NCI-H2107 treated with DMSO at 0.1 percent for 48 hours (cell line): ENCODE data around the gene QPRT.
"Not testable (repeated sequence)": the region's sequence is repeated elsewhere in the genome, so short reads cannot be mapped to it uniquely, and the experiment has no call there.

Experiments used
- DNase-seq: peaks from one replicate; lab custom pipeline; 2025; ENCODE audit not compliant: unreplicated experiment; lab: John Stamatoyannopoulos, UW

QPRT gene

DNA sequence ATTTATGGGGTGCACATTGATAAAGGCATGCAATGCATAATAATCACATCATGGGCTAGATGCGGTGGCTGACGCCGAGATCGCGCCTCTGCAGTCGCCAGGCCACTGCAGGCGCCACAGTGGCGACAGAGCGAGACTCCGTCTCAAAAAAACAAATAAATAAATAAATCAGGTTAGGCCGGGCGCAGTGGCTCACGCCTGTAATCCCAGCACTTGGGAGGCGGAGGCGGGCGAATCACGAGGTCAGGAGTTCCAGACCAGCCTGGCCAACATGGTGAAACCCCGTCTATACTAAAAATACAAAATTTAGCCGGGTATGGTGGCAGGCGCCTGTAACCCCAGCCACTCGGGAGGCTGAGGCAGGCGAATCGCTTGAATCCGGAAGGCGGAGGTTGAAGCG, 13.6 kb downstream of the QPRT start:
- DNase-seq = not testable (repeated sequence)

DNA sequence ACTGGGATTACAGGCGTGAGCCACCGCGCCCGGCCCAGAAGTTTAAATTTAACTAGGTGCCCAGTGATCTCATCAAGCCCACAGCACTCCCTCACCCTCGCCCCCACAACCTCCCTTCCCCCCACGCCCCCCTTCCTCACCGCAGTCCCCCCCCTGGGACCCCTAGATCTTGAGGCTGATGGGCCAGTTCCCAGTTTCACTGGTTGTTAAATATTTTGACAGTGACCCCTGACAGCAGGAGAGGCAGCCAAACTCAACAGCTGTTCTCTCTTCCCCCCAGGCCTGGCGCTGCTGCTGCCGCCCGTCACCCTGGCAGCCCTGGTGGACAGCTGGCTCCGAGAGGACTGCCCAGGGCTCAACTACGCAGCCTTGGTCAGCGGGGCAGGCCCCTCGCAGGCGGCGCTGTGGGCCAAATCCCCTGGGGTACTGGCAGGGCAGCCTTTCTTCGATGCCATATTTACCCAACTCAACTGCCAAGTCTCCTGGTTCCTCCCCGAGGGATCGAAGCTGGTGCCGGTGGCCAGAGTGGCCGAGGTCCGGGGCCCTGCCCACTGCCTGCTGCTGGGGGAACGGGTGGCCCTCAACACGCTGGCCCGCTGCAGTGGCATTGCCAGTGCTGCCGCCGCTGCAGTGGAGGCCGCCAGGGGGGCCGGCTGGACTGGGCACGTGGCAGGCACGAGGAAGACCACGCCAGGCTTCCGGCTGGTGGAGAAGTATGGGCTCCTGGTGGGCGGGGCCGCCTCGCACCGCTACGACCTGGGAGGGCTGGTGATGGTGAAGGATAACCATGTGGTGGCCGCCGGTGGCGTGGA, 15.6 kb downstream of the QPRT start:
- no peak for DNase-seq

DNA sequence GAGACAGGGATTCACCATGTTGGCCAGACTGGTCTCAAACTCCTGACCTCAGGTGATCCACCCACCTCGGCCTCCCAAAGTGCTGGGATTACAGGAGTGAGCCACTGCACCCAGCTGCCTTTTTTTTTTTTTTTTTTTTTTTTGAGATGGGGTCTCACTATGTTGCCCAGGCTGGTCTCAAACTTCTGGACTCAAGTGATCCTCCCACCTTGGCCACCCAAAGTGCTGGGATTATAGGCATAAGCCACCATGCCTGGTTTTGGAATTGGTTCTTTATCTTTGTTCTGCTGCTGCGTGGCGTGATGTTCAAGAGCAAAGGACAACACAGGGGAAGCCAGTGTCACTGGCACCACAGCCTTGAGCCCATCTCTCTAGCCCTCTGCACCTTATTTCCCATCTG, 16.7 kb downstream of the QPRT start:
- not testable (repeated sequence) for DNase-seq

DNA sequence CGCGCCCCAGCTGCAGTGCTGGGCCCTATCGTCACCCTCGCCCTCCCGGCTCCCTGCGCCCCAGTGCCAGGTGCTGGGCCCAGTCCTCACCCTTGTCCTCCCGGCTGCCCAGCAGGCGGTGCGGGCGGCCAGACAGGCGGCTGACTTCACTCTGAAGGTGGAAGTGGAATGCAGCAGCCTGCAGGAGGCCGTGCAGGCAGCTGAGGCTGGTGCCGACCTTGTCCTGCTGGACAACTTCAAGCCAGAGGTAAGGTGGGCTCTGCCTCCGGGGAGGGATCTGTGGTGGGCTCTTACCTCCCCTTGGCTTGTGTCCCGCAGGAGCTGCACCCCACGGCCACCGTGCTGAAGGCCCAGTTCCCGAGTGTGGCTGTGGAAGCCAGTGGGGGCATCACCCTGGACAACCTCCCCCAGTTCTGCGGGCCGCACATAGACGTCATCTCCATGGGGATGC, 17.9 kb downstream of the QPRT start:
- DNase-seq = no peak

DNA sequence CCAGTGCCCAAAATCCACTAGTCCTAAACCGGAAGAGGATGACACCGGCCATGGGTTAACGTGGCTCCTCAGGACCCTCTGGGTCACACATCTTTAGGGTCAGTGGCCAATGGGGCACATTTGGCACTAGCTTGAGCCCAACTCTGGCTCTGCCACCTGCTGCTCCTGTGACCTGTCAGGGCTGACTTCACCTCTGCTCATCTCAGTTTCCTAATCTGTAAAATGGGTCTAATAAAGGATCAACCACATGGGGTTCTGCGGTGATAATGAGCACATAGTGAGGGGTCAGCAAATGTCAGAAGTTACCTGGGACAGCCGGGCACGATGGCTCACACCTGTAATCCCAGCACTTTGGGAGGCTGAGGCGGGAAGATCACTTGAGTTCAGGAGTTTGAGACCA, 18.4 kb downstream of the QPRT start:
- no peak for DNase-seq

DNA sequence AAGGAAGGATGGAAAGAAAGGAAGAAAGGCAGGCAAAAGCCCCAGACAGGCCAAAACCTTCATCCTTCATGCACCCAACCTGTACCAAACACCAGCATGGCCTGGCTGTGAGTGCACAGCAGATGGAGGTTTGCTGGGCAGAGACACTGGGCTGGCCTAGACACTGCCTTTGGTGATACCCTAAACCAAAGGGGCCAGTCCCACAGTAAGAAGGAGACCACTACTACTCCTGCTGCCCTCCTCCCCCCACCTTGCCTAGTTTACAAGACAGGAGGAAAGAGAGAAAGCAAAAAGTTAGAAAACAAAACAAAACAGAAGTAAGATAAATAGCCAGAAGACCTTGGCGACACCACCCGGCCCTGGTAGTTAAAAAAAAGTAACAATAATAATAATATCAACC, 19.1 kb downstream of the QPRT start:
- no peak for DNase-seq

DNA sequence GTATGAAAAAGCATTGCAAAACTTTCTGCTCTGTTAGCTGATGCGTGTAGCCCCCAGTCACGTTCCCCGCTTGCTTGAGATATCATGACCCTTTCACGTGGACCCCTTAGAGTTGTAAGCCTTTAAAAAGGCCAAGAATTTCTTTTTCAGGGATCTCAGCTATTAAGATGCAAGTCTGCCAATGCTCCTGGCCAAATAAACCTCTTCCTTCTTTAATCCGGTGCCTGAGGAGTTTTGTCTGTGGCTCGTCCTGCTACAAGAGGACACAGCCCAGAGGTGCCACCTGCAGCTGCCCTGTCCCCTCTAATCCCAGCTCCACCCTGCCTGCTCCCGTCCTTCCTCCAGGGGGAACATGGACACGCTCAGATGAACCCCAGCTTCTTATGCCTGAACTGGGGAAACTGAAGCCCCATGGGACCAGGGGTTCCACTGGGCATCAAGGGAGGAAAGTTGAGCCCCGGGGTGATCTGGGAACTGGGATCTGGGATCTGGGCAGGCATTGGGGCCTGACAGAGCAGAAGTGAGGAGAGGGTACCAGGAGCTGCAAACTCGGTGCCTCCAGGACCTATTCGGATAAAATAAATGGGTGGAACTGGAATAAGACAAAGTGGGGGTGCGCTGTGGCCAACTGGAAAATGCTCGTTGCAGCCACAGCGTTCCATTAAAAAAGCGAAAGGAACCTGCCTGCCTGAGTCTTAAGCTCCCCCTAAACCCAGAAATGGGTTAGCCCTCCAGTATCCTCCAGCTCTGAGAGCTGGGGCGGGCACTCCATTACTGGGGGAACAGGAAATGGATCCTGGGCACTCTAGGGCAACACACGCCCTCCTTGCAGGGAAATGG, 19.7 kb downstream of the QPRT start:
- DNase-seq = no peak

DNA sequence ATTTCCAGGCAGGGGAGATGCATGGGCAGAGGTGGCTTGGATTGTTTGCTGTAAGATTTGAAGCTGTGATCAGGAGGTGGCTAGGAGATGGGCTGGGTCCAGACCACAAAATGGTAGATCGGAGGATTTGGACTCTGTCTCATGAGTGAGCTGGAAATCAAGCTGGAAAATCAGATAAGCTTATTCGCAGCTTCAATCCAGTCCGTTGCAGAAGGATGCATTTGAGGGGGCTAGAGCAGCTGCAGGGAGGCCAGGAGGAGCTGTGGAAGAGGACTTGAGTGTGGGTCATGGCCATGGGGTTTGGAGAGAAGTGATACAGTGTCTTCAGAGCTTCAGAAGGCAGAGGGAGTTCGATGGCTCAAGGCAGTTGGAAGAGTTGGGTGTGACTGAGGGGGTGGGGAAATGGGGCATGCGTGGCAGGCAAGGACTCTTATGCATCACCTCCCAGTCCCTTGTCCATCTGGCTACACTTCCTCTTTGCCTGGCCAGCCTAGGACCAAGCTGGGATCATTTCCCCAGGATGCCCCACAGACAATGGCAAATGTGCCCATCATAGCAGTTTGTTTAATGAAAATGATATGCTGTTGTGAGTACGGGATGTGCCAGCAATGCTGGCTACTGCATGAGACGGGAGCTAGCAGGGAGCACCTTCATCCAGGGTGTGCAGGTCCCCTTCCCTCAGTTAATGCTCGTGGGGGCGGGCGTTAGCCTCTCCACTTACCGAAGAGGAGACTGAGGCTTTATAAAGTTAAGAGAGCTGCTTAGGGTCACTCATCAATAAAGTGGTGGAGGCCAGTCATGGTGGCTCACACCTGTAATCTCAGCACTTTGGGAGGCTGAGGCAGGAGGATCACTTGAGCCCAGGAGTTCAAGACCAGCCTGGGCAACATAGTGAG, 20.6 kb downstream of the QPRT start:
- no peak for DNase-seq

DNA sequence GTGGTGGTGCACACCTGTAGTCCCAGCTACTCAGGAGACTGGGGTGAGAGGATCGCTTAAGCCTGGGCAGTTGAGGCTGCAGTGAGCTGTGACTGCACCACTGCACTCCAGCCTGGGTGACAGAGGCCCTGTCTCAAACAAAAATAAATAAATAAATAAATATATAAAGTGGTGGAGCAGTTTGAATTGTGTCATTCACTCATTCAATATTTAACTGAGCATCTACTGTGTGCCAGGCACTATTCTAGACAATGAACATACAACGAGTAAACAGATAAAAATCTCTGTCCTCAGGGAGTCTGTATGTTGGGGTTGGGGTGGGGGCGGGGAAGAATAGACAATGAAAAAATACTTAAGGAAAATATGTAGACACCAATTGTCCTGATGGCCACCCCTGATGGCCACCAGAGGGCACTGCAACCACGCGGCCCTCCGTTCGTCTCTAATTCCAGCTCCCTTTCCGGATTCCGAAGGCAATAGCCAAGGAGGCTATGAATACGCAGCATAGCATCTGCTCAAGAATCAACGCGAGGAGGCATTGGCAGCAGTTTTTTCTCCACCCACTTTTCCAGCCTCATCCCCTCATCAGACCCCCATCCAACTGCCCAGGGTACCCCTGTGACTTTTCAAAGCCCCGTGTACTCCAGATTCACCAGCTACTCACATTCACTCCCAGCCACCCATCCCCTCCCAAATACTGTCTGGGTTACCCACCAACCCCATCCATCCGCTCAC, 21.4 kb downstream of the QPRT start:
- DNase-seq = peak; percentile 32

DNA sequence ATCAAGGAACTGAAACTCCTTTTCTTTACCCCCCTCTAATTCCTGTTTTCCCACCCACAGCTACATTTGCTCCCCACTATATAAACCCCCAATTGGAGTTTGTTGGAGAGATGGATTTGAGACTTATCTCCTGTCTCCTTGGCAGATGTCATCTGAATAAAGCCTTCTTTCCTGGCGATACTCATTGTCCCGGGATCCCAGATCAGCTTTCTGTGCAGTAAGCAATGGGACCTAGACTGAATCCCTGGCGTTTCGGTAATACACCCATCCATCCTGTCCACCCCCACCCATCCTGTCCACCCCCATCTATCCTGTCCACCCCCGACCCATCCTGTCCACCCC, 22.2 kb downstream of the QPRT start:
- no peak for DNase-seq

DNA sequence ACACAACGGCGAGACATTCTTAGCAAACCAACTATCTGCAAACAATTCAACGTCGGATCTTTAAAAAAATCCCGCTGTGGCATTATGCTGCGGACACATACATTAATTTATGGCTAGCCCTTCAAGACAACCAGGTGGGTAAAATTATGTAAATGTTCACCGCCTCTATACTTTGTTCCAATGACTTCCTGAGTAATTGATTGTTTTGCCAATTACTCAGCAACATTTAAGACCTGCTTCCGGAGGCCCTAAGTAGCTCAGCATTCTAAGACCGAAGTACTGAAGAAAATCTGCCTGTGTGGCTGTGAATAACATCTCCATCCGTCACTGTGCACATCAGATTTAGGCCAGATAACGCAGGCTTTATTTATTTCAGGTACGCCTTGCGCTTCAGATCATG, 23.3 kb downstream of the QPRT start:
- DNase-seq = no peak

DNA sequence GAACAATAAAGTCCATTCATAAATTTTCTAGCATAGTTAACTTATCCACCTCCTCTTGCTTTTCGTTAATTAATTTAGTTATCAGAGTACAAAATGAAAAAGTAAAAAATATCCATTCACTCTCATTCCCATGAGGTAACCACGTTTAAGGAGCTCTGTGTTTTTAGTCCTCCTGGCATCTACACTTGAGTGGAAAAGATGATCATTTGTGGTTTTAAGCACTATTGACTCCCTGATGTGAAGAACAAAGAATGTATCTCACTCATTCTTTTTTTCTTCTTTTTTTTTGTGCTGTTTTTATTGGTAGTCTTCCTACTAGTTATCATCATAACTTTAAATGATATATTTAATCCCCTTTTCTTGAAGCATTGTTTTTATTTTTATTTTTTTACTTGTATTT, 26.1 kb downstream of the QPRT start:
- DNase-seq = no peak

DNA sequence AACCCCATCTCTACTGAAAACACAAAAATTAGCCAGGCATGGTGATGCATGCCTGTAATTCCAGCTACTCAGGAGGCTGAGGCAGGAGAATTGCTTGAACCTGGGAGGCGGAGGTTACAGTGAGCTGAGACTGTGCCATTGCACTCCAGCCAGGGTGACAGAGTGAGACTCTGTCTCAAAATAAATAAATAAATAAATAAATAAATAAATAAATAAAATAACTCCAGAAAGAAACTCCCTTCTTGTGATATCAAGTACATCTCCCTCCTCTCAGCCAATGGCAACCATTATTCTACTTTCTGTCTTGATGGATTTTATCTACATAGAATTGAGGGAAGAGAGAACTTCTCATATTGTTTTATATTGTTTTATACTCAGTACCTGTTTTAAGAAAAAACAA, 28.2 kb downstream of the QPRT start:
- DNase-seq = not testable (repeated sequence)

DNA sequence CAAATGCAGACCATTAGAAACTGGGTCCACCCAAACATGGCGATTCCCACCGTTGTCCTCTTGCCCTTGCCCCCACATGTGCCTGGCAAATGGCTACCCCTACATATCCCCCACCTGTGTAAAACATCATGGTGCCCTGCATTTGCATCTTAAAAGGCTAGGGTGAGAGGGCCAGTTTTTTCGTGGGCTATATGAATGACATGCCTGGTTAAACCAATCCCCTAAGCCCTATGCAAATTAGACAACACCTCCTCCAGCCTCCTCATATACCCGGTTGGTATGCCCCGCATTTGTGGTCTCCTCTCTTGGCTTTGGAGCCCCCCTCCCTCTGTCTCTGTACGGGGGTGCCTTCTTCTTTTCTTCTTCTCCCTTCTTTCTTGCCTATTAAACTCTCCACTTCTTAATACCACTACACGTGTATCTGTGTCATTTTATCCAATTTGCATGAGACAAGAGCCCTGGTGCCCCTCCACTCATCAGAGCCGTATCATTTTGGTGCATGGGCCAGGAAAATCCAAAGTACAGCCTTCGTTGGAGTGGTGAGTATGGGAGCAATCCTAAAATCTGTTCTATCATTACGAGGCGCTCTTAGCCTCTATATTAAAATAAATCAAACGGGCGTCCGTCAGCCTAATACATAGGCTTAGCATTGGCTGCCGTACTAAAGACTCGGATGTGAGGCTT, 30.1 kb downstream of the QPRT start:
- no peak for DNase-seq

DNA sequence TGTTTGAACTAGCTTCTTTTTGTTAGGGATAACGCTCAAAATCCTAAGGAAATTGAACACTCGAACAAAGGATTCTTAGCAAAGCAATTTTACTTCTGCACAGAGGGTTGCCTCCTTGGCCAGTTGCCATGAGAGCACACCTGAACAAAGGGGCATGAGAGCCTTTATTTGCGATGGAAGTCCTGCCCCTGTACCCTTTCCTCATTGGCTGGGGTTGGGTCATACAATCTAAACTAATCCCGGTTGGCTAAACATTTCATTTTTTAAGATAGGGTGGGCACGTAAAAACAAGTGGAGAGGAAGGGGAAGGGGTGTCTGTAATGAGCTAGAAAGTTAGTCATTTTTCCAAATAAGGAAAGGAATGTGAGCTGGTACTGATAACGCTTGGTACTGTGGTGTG, 30.7 kb downstream of the QPRT start:
- not testable (repeated sequence) for DNase-seq

DNA sequence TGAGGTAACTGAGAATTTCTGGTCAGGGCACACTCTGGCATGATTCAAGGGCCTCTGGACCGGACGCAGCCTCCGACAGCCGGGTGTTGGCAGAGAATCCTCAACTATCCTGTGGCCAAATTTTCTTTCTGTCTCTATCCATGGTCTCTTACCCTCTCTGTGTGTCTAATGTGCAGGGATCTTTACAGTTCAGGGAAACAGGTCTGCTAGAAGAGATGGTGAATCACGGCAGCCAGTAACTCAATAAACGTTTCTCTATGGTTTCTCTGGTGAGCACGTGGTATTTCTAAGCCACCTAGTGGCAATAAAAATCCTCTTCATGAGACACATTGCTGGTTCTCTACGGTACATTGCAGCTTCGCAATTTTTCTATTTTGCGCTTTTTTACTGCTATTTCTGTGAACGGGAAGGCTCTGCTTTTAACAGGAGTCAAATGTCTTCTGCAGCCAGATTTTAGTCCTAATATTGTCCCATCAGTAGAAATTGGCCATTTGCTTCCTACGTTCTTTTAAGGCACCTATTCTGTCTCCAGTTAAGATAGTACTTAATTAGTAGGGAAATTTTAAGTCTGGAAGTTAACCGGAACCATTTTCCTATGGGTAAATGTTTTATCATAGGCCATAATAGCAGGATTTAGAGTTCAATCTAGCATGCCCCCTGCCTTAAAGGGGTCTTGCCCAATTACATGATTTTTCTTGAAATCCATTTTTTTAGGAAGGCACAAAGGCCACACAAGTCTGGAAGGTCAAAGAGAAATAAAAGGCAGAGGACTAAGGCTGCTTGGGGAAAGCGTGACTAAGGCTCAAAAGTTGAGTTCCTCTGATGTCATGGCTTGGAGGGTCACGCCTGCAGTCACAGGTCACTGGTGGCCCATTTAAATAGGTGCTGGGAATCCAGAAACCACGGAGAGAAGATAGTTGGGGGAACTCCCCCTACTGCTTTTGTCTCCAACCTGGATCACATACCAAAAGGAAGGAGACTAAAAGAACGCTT, 31.5 kb downstream of the QPRT start:
- DNase-seq = no peak

DNA sequence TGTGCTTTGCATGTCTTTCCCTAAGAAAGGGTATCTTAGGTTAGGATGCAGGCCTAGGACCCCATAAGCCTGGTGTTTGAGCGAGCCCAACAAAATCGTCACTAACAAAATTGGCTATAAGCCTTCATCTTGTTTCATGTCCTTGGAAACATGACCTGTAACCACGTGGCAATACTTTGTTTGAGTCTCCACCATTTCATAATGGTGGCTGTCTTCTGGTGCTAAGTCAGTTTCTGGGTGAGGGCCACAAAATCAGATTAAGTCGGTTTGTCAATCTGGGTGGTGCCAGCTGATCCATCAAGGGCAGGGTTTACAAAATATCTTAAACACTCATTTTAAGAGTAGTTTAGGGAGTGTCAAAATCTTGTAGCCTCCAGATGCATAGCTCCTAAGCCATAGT, 33.8 kb downstream of the QPRT start:
- no peak for DNase-seq

DNA sequence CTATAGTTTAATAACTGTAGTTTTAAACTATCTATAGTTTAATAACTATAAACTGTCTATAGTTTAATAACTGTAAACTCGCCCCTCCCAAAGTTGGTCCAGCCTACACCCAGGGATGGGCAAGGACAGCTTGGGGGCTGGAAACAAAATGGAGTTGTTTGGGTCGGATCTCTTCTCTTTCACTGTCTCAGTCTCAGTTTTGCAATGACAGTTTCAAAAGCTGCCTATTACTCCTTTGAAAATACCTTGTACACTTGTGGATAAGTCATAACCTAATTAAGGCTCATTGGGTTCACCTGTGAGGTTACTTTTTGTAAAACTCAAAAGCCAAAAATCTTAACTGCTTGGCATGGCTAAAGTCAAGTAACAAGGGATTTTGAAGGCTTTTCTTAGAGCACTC, 35.4 kb downstream of the QPRT start:
- DNase-seq = no peak

DNA sequence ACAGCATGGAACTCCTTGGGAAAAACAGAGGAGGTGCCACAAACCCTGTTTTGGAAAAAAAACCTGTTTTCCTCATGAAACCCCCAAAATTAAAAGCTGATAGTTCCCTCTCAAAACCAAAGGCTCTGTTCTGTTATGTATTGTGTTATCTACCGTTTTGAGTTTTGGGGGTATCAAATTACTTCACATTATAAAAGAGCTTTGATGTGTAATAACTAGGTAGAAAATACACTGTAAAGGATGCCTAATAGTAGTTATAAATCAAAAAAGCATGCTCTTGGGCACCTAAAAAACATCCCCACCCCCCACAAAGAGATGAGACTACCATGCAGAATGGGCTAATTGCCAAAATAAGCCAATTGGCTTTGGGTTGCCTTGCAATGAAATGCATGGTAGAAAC, 36.0 kb downstream of the QPRT start:
- no peak for DNase-seq
